CD14-positive monocyte (primary cell): ENCODE data around the gene RLN3. TPM values are rescaled to one million over a fixed set of nuclear protein-coding genes. Genes with fewer than 3 reads are reported as not detected.
"Not testable (repeated sequence)": the region's sequence is repeated elsewhere in the genome, so short reads cannot be mapped to it uniquely, and the experiment has no call there.

Source experiments
- DNase-seq, 3 donors: peaks; one replicate each; pipeline ENCODE4 v3.0.0-alpha.2; 2011 to 2022
- H2AFZ ChIP-seq: 2 replicates; pipeline ENCODE4 v1.6.0; 2012; ENCODE audit warnings: mild to moderate bottlenecking, low read depth, low read length, inconsistent platforms; ENCODE audit not compliant: insufficient read depth, poor library complexity, severe bottlenecking
- H3K27ac ChIP-seq, 2 donors: 1 replicate in 1 of 2; 2 replicates in 1 of 2; pipeline ENCODE4 v1.5.1; 2012 to 2013; ENCODE audit warnings: low read length in 2 of 2, control low read depth in 1 of 2, inconsistent platforms in 1 of 2, low read depth in 1 of 2, mild to moderate bottlenecking in 1 of 2
- H3K27me3 ChIP-seq, 2 donors: one replicate each; pipeline versions ENCODE4 v1.6.0 to v1.6.1; 2011 to 2013; ENCODE audit warnings: low read length in 2 of 2; ENCODE audit not compliant: control insufficient read depth in 2 of 2, insufficient read depth in 2 of 2
- H3K36me3 ChIP-seq, 2 donors: replicated peaks in 1 of 2; 1 replicate in 1 of 2; 2 replicates in 1 of 2; pipeline versions ENCODE4 v1.5.1 to v1.6.1; 2012 to 2013; ENCODE audit warnings: low read length in 2 of 2, control low read depth in 1 of 2, inconsistent platforms in 1 of 2, mild to moderate bottlenecking in 1 of 2; ENCODE audit not compliant: insufficient read depth in 2 of 2, control insufficient read depth in 1 of 2
- H3K4me1 ChIP-seq, 2 donors: 1 replicate in 1 of 2; 2 replicates in 1 of 2; pipeline versions ENCODE4 v1.5.1 to v1.6.1; 2012 to 2013; ENCODE audit warnings: low read length in 2 of 2, control low read depth in 1 of 2, inconsistent platforms in 1 of 2, mild to moderate bottlenecking in 1 of 2, moderate library complexity in 1 of 2; ENCODE audit not compliant: insufficient read depth in 2 of 2, control insufficient read depth in 1 of 2
- H3K4me2 ChIP-seq: replicated peaks from 2 replicates; pipeline ENCODE3; 2012; ENCODE audit warnings: low read length, moderate library complexity, mild to moderate bottlenecking; ENCODE audit not compliant: poor library complexity, severe bottlenecking; ENCODE audit errors: extremely low read depth
- H3K4me3 ChIP-seq, 3 experiments: fragments of 200-600 bp in 1 of 3; sonication (generic) in 1 of 3; replicated peaks in 1 of 3; 1 replicate in 2 of 3; 2 replicates in 1 of 3; pipeline ENCODE4 v1.5.1; 2011 to 2013; ENCODE audit warnings: low read length in 3 of 3, mild to moderate bottlenecking in 3 of 3, control low read depth in 2 of 3, low read depth in 2 of 3, inconsistent platforms in 1 of 3, moderate library complexity in 1 of 3
- H3K79me2 ChIP-seq: 2 replicates; pipeline ENCODE4 v1.6.0; 2012; ENCODE audit warnings: mild to moderate bottlenecking, control low read depth, inconsistent platforms, low read length, moderate library complexity; ENCODE audit not compliant: insufficient read depth
- H3K9ac ChIP-seq: 2 replicates; pipeline ENCODE4 v1.6.0; 2017; ENCODE audit warnings: low read length, mild to moderate bottlenecking; ENCODE audit not compliant: insufficient read depth, poor library complexity, severe bottlenecking
- H3K9me3 ChIP-seq, 2 donors: replicated peaks in 1 of 2; 1 replicate in 1 of 2; 2 replicates in 1 of 2; pipeline versions ENCODE4 v1.5.1 to v1.6.1; 2012 to 2013; ENCODE audit warnings: low read length in 2 of 2, control low read depth in 1 of 2; ENCODE audit not compliant: control insufficient read depth in 1 of 2, insufficient read depth in 1 of 2
- H4K20me1 ChIP-seq: 2 replicates; pipeline ENCODE4 v1.6.0; 2012; ENCODE audit warnings: mild to moderate bottlenecking, low read length, control low read depth, moderate library complexity; ENCODE audit not compliant: insufficient read depth
- H3K27ac Mint-ChIP-seq, 7 donors: one replicate each; pipeline ENCODE4 v1.8.0; 2020; ENCODE audit warnings: mild to moderate bottlenecking in 7 of 7, mixed read lengths in 7 of 7, moderate library complexity in 6 of 7, inconsistent platforms in 2 of 7
- H3K27me3 Mint-ChIP-seq, 3 donors: one replicate each; pipeline ENCODE4 v1.8.0; 2021 to 2022; ENCODE audit warnings: low read depth in 3 of 3, mild to moderate bottlenecking in 3 of 3, mixed read lengths in 3 of 3, moderate library complexity in 3 of 3, inconsistent platforms in 1 of 3
- H3K36me3 Mint-ChIP-seq, 2 donors: one replicate each; pipeline ENCODE4 v1.8.0; 2020; ENCODE audit warnings: mixed read lengths in 2 of 2, inconsistent platforms in 1 of 2, mild to moderate bottlenecking in 1 of 2
- H3K4me1 Mint-ChIP-seq: one replicate; pipeline ENCODE4 v1.8.0; 2020; ENCODE audit warnings: mild to moderate bottlenecking, mixed read lengths
- H3K4me3 Mint-ChIP-seq, 2 donors: one replicate each; pipeline ENCODE4 v1.8.0; 2020; ENCODE audit warnings: mild to moderate bottlenecking in 2 of 2, mixed read lengths in 2 of 2, moderate library complexity in 1 of 2
- H3K9me3 Mint-ChIP-seq, 7 donors: one replicate each; pipeline ENCODE4 v1.8.0; 2020 to 2022; ENCODE audit warnings: mixed read lengths in 7 of 7, mild to moderate bottlenecking in 6 of 7, moderate library complexity in 6 of 7, inconsistent platforms in 2 of 7
- CTCF ChIP-seq: fragments of 200-600 bp; IDR thresholded peaks from one replicate; pipeline ENCODE4 v1.8.0; 2022; ENCODE audit warnings: antibody characterized with exemption, mild to moderate bottlenecking
- WGBS: methylation state at CpG from one replicate; pipeline ENCODE4 v1.1.5; 2013; ENCODE audit warnings: missing lambda C conversion rate; ENCODE audit not compliant: insufficient coverage; 5-methylcytosine and 5-hydroxymethylcytosine counted together
- intact Hi-C, 2 donors: fragments of 100-400 bp; cut with micrococcal nuclease; formaldehyde crosslinking; loops; one replicate each; pipeline versions ENCODE4 v1.15.0 to v1.15.1; 2023
- polyA plus RNA-seq, 3 donors: library from polyadenylated mRNA; depleted of rRNA in 1 of 3; unstranded in 2 of 3; stranded (reverse) in 1 of 3; fragments of 300-500 nt in 2 of 3; fragments of >200 nt in 1 of 3; fragmentation: Illumina TruSeq in 2 of 3; gene quantifications; 1 replicate in 2 of 3; 2 replicates in 1 of 3; pipeline ENCODE4 v1.2.3, GENCODE V29; 2012 to 2021

Gene RLN3
- polyA plus RNA-seq, 3 donors, result not detected

GRCh38 chr19:14048443-14049153, 20.6 kb downstream of the RLN3 start:
- Mint-ChIP-seq H3K4me1 (peaks cover 11% of the 10 kb centered on the region), H3K27ac (peak overlapping the region in 3 of 7 donors; percentile 36 to 85 (median 48)), H3K4me3 (no peak overlapping the region), H3K36me3 (peaks cover 64 to 92% of the 10 kb centered on the region in 2 donors), H3K27me3 (peaks cover 2 to 4% (median 4%) of the 10 kb centered on the region in 3 donors), H3K9me3 (peaks cover 5 to 16% (median 10%) of the 10 kb centered on the region in 7 donors)
- Histone ChIP-seq H3K4me1 (no peaks in the 10 kb centered on the region), H2AFZ (no peak overlapping the region), H4K20me1 (peaks cover 8% of the 10 kb centered on the region), H3K4me2 (no peak overlapping the region), H3K27ac (no peak overlapping the region), H3K4me3 (no peak overlapping the region), H3K27me3 (no peaks in the 10 kb centered on the region), H3K79me2 (no peaks in the 10 kb centered on the region), H3K9me3 (peaks cover 5 to 10% of the 10 kb centered on the region in 2 donors), H3K36me3 (peaks cover 58 to 82% of the 10 kb centered on the region in 2 donors), H3K9ac (no peak overlapping the region)
- TF ChIP-seq CTCF, result peak; percentile 98
- DNase-seq, result peak; percentile 63 to 80 (median 76)
- 100% methylated on average over 4 of the region's 8 CpGs for WGBS
- intact Hi-C loops, result loop anchor here (5.0 to 10.0 kb wide), 2 partner anchors 96 to 164 kb away; partner anchors contain the start of gene DCAF15 (in 1 of the 2)

- peaks cover 0 to 6% of the 10 kb centered on the region in 2 donors for H3K27me3 ChIP-seq
- peaks cover 47 to 64% of the 10 kb centered on the region in 2 donors for H3K36me3 ChIP-seq
- no peaks in the 10 kb centered on the region for H3K4me1 ChIP-seq
- peaks cover 8% of the 10 kb centered on the region for H4K20me1 ChIP-seq
- no peak for TF ChIP-seq CTCF
- Mint-ChIP-seq H3K4me3 (no peak overlapping the region), H3K36me3 (peaks cover 56 to 73% of the 10 kb centered on the region in 2 donors), H3K9me3 (peaks cover 5 to 16% (median 10%) of the 10 kb centered on the region in 7 donors), H3K27me3 (peaks cover 16 to 20% (median 20%) of the 10 kb centered on the region in 3 donors), H3K27ac (no peak overlapping the region), H3K4me1 (peaks cover 14% of the 10 kb centered on the region)
- DNase-seq, result no peak
- H2AFZ ChIP-seq, result no peak overlapping the region
- no peak overlapping the region for H3K4me3 ChIP-seq
- intact Hi-C loops, result no loop called here
- peaks cover 5 to 10% of the 10 kb centered on the region in 2 donors for H3K9me3 ChIP-seq
- no peak overlapping the region for H3K27ac ChIP-seq
- no peak overlapping the region for H3K9ac ChIP-seq
- no peaks in the 10 kb centered on the region for H3K79me2 ChIP-seq
- no peak overlapping the region for H3K4me2 ChIP-seq
- 83% methylated on average over 1 of the region's 4 CpGs for WGBS
These were observed 22.6 kb downstream of the RLN3 start for GRCh38 chr19:14050512-14050911.

GRCh38 chr19:14050961-14051360, 23.0 kb downstream of the RLN3 start:
- H3K27ac Mint-ChIP-seq, H3K9me3 ChIP-seq, H3K79me2 ChIP-seq, DNase-seq, H4K20me1 ChIP-seq, intact Hi-C loops, H3K27me3 ChIP-seq, H3K27ac ChIP-seq, H3K4me1 ChIP-seq, H3K9ac ChIP-seq, H3K4me3 ChIP-seq, H3K4me3 Mint-ChIP-seq, H3K4me2 ChIP-seq, H2AFZ ChIP-seq: not testable (repeated sequence)
- 96% methylated on average over 7 of the region's 11 CpGs for WGBS
- Mint-ChIP-seq H3K36me3 (peaks cover 52 to 69% of the 10 kb centered on the region in 2 donors), H3K9me3 (peaks cover 5 to 16% (median 10%) of the 10 kb centered on the region in 7 donors), H3K27me3 (peaks cover 20 to 23% (median 20%) of the 10 kb centered on the region in 3 donors), H3K4me1 (peaks cover 14% of the 10 kb centered on the region)
- peaks cover 44 to 59% of the 10 kb centered on the region in 2 donors for H3K36me3 ChIP-seq
